Measurements from ENCODE around the gene OR13H1.
"Not testable (repeated sequence)": the region's sequence is repeated elsewhere in the genome, so short reads cannot be mapped to it uniquely, and the experiment has no call there.

Gene OR13H1, protein sequence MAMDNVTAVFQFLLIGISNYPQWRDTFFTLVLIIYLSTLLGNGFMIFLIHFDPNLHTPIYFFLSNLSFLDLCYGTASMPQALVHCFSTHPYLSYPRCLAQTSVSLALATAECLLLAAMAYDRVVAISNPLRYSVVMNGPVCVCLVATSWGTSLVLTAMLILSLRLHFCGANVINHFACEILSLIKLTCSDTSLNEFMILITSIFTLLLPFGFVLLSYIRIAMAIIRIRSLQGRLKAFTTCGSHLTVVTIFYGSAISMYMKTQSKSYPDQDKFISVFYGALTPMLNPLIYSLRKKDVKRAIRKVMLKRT

DNA sequence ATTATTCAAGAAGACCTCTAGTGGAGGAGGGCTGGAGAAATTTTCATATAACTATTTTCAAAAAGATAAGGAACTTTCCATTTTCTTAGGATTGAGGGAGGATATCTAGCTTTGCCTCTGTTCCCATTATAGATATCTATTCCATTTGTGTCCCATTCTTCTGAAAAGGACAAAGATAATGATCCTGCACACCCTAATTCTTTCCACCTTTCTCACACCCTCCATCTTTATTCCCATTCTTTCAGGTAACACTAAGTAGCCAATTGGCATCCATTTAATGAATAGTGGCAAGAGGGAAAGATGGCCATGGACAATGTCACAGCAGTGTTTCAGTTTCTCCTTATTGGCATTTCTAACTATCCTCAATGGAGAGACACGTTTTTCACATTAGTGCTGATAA, at the start of gene OR13H1:
OR13H1 (plus strand) TSS at position 301 of the 400 bp plus-strand sequence; CDS start at position 301, 0 bp downstream.
- no peak for DNase-seq (ENCODE audit: extremely low read depth in 1 of 2, low read depth in 1 of 2)

DNA sequence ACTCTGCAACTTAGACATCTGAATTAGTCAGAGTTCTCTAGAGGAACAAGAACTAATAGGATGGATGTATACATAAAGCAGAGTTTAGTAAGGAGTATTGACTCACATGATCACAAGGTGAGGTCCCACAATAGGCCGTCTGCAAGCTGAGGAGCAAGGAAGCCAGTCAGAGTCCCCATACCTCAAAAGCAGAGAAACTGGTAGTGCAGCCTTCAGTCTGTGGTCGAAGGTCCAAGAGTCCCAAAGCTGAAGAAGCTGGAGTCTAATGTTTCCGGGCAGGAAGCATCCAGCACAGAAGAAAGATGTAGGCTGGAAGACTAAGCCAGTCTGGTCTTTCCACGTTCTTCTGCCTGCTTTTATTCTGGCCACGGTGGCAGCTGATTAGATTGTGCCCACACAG, 42.3 kb upstream of the OR13H1 start:
- not testable (repeated sequence) for DNase-seq (ENCODE audit: extremely low read depth in 1 of 2, low read depth in 1 of 2)

DNA sequence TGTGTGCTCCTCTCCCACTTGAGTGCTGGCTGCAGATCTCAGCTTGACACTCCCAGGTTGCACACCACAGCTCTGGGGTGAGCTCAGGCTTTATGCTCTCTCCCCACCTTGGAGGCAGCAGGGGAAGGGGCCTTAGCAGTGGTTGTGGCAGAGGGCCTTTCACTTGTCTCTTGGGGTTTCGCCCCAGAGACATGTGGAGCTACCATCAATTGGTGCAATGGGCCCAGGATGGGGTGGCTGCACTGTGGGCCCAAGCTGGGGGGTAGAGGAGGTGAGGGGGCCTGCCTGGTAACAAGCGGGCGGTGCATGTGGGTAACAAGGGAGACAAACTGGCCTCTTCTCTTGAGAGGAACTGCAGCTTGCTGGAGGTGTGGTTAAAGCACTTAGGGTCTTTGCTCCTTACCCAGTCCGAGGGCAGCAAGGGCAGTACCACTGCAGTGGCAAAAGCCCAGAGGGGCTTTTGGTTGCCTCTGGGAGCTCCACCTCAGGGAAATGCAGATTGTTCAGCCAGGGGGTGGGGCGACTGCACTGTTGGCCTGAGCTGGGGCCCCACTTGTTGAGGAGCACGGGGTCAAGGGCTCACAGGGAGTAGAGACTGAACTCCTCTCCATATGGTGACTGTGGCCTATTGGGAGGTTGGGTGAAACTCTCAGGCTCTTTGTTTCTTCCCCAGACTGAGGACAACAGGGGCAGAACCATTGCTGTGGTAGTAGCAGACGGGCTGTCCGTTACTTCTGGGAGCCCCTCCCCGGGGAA, 30.5 kb upstream of the OR13H1 start:
- DNase-seq (ENCODE audit: extremely low read depth in 1 of 2, low read depth in 1 of 2): no peak

- no peak for DNase-seq (ENCODE audit: extremely low read depth in 1 of 2, low read depth in 1 of 2)
Observed at GRCh38 chrX:131521824-131522223, 22.1 kb upstream of the OR13H1 start.

DNA sequence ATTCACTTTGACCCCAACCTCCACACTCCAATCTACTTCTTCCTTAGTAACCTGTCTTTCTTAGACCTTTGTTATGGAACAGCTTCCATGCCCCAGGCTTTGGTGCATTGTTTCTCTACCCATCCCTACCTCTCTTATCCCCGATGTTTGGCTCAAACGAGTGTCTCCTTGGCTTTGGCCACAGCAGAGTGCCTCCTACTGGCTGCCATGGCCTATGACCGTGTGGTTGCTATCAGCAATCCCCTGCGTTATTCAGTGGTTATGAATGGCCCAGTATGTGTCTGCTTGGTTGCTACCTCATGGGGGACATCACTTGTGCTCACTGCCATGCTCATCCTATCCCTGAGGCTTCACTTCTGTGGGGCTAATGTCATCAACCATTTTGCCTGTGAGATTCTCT, 344 bp downstream of the OR13H1 start:
- DNase-seq (ENCODE audit: extremely low read depth in 1 of 2, low read depth in 1 of 2): no peak

DNA sequence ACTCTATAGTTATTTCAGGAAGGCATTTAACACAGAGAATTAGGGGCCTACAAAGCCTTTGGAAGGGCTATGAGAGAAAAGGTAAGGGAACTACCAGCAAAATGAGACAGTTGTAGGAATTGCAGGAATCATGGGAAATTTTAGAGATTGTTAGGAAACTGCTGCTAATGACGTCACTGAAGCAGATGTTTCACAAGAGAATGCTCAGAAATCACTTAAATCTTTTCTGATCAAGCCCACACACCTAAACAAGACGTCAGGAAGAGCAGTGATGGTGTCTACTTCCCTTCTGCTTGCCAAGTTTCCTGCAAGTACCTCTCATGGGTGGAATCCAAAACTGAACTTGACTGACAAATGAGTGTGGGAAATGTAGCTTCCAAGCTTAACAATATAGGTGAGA, 5.1 kb downstream of the OR13H1 start:
- DNase-seq (ENCODE audit: extremely low read depth in 1 of 2, low read depth in 1 of 2): no peak

- DNase-seq (ENCODE audit: extremely low read depth in 1 of 2, low read depth in 1 of 2): not testable (repeated sequence)
Observed at GRCh38 chrX:131552453-131552852, 8.6 kb downstream of the OR13H1 start.

DNA sequence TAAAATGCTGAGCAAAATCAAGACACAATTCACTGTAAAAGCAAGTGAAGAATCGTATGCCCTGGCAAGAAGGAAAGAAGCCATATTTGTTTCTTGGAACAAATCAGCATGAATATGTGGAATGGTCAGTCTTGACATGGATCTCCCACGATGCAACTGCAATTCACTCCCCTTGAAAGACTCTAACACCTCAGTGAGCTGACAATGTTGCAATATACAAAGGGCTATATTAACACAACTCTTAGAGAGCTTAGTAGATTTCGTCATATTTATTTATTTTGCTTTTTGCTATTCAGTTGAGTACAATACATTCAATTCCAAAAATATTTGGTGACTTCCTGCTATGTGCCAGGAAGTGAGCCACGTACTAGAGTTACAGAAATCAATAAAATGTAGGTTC, 14.7 kb downstream of the OR13H1 start:
- no peak for DNase-seq (ENCODE audit: extremely low read depth in 1 of 2, low read depth in 1 of 2)

GRCh38 chrX:131564553-131565229, 20.8 kb downstream of the OR13H1 start:
- DNase-seq (ENCODE audit: extremely low read depth in 1 of 2, low read depth in 1 of 2): no peak

GRCh38 chrX:131565909-131566308, 22.0 kb downstream of the OR13H1 start:
- no peak for DNase-seq (ENCODE audit: extremely low read depth in 1 of 2, low read depth in 1 of 2)

GRCh38 chrX:131571348-131571747, 27.5 kb downstream of the OR13H1 start:
- no peak for DNase-seq (ENCODE audit: extremely low read depth in 1 of 2, low read depth in 1 of 2)

- no peak for DNase-seq (ENCODE audit: extremely low read depth in 1 of 2, low read depth in 1 of 2)
Observed at GRCh38 chrX:131572372-131573014, 28.6 kb downstream of the OR13H1 start.

GRCh38 chrX:131577413-131577812, 33.5 kb downstream of the OR13H1 start:
- DNase-seq (ENCODE audit: extremely low read depth in 1 of 2, low read depth in 1 of 2): no peak

GRCh38 chrX:131577999-131578734, 34.3 kb downstream of the OR13H1 start:
- no peak for DNase-seq (ENCODE audit: extremely low read depth in 1 of 2, low read depth in 1 of 2)

- not testable (repeated sequence) for DNase-seq (ENCODE audit: extremely low read depth in 1 of 2, low read depth in 1 of 2)
Observed at GRCh38 chrX:131578735-131579367, 35.0 kb downstream of the OR13H1 start.

DNA sequence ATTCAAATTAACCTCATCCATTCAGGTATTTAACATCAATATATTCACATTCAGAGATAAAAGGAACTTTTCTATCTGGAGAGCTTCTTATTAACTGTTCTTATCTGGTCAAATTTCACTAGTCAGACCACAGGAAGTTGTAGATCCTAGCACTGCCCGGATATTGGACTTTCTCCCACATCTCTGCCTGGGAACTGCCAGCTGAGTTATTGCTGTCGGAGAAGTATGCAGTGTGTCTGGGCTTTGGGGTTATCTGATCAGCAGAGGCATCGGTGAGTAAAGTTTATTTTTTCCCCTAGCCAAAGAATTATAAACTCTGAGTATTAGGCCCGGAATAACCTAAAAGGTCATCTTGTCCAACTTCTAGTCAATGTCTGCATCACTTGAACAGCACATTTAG, 45.1 kb downstream of the OR13H1 start:
- DNase-seq (ENCODE audit: extremely low read depth in 1 of 2, low read depth in 1 of 2): no peak
